Measurements from ENCODE around the gene GPM6B. TPM values are rescaled to one million over a fixed set of nuclear protein-coding genes. Genes with fewer than 3 reads are reported as not detected.
"Not testable (repeated sequence)": the region's sequence is repeated elsewhere in the genome, so short reads cannot be mapped to it uniquely, and the experiment has no call there.

Gene GPM6B
- total and polyA plus RNA-seq, 2 donors = 1.7 to 2.3 TPM

DNA sequence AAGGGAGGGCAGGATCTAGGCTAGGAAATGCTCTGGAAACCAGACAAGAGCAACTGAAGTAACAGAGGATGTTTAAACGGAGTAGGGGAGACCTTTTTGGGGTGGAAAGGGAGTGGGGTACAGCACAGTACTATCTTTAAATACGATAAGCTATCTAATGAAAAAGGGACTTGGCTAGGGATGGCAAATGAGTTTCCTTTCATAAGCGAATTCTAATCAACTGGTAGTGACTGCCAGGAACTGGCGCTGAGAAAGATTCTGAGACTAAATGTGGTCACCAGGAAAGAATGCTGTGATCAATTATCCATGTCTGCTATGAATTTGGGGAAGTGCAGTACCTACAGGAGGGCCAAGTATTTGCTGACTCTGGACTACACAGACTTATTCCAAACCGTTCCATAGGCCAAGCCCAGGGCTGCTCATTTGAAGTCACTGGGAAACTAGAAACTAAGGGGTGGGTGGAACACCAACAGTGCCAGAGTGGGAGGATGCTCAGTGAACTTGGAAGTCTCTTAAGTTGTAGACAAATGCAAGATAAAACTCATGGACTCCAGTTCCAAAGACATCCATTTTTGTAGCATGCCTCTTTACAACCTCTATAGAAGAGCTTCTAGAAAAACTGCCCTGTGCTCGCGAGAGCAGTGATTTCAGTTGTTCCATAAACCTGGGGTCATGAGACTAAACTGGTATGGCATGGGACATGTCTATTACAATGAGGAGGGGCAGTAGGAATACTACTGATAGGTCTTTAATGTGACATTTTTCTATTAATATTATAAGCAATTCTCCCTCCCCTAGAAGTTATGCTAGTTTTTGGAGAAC is 84.4 kb downstream of the GPM6B start:
- WGBS = 96% methylated on average over 7 of the region's 7 CpGs

DNA sequence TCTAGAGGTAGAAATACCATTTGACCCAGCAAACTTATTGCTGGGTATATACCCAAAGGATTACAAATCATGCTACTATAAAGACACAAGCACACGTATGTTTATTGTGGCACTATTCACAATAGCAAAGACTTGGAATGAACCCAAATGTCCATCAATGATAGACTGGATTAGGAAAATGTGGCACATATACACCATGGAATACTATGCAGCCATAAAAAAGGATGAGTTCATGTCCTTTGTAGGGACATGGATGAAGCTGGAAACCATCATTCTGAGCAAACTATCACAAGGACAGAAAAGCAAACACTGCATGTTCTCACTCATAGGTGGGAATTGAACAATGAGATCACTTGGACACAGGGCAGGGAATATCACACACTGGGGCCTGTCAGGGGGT is 86.4 kb downstream of the GPM6B start:
- 100% methylated on average over 1 of the region's 1 CpG for WGBS
- peaks cover 0 to 10% of the 10 kb centered on the region in 2 donors for H3K27me3 ChIP-seq (ENCODE audit: control insufficient read depth in 2 of 2, insufficient read depth in 1 of 2, low read length in 1 of 2)
- H3K36me3 ChIP-seq (ENCODE audit: control insufficient read depth in 2 of 2, insufficient read depth in 2 of 2, low read length in 1 of 2); H3K4me1 ChIP-seq (ENCODE audit: control insufficient read depth in 2 of 2, insufficient read depth in 2 of 2, low read length in 2 of 2); H3K4me3 ChIP-seq (ENCODE audit: low read length in 2 of 2); DNase-seq (ENCODE audit: low read depth in 6 of 9, low spot score in 9 of 9); H3K9me3 ChIP-seq (ENCODE audit: control insufficient read depth in 2 of 2, insufficient read depth in 1 of 2, low read length in 1 of 2); H3K27ac ChIP-seq (ENCODE audit: low read depth in 1 of 2, low read length in 1 of 2): not testable (repeated sequence)

More for the DNA sequence above, 84.4 kb downstream of the GPM6B start:
- DNase-seq (ENCODE audit: low read depth in 6 of 9, low spot score in 9 of 9) = no peak
- Histone ChIP-seq H3K4me3 (ENCODE audit: low read length in 2 of 2) (no peak overlapping the region), H3K27ac (ENCODE audit: low read depth in 1 of 2, low read length in 1 of 2) (no peak overlapping the region), H3K9me3 (ENCODE audit: control insufficient read depth in 2 of 2, insufficient read depth in 1 of 2, low read length in 1 of 2) (no peaks in the 10 kb centered on the region), H3K4me1 (ENCODE audit: control insufficient read depth in 2 of 2, insufficient read depth in 2 of 2, low read length in 2 of 2) (peaks cover 0 to 4% of the 10 kb centered on the region in 2 donors), H3K36me3 (ENCODE audit: control insufficient read depth in 2 of 2, insufficient read depth in 2 of 2, low read length in 1 of 2) (peaks cover 0 to 2% of the 10 kb centered on the region in 2 donors), H3K27me3 (ENCODE audit: control insufficient read depth in 2 of 2, insufficient read depth in 1 of 2, low read length in 1 of 2) (peaks cover 0 to 10% of the 10 kb centered on the region in 2 donors)

DNA sequence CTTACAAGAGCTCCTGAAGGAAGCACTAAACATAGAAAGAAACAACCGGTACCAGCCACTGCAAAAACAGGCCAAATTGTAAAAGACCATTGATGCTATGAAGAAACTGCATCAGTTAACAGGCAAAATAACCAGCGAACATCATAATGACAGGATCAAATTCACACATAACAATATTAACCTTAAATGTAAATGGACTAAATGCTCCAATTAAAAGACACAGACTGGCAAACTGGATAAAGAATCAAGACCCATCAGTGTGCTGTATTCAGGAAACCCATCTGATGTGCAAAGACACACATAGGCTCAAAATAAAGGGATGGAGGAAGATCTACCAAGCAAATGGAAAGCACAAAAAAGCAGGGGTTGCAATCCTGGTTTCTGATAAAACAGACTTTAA is 90.3 kb downstream of the GPM6B start:
- H3K27me3 ChIP-seq (ENCODE audit: control insufficient read depth in 2 of 2, insufficient read depth in 1 of 2, low read length in 1 of 2); DNase-seq (ENCODE audit: low read depth in 6 of 9, low spot score in 9 of 9); H3K9me3 ChIP-seq (ENCODE audit: control insufficient read depth in 2 of 2, insufficient read depth in 1 of 2, low read length in 1 of 2); H3K4me1 ChIP-seq (ENCODE audit: control insufficient read depth in 2 of 2, insufficient read depth in 2 of 2, low read length in 2 of 2); H3K36me3 ChIP-seq (ENCODE audit: control insufficient read depth in 2 of 2, insufficient read depth in 2 of 2, low read length in 1 of 2); H3K27ac ChIP-seq (ENCODE audit: low read depth in 1 of 2, low read length in 1 of 2); H3K4me3 ChIP-seq (ENCODE audit: low read length in 2 of 2): not testable (repeated sequence)
- 95% methylated on average over 2 of the region's 2 CpGs for WGBS

DNA sequence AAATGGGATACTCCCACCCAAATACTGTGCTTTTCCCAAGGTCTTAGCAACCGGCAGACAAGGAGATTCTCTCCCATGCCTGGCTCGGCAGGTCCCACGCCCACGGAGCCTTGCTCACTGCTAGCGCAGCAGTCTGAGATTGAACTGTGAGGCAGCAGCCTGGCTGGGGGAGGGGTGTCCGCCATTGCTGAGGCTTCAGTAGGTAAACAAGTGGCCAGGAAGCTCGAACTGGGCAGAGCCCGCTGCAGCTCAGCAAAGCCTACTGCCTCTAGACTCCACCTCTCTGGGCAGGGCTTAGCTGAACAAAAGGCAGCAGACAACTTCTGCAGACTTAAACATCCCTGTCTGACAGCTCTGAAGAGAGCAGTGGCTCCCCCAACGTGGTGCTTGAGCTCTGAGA is 92.0 kb downstream of the GPM6B start:
- not testable (repeated sequence) for DNase-seq (ENCODE audit: low read depth in 6 of 9, low spot score in 9 of 9); H3K27ac ChIP-seq (ENCODE audit: low read depth in 1 of 2, low read length in 1 of 2); H3K9me3 ChIP-seq (ENCODE audit: control insufficient read depth in 2 of 2, insufficient read depth in 1 of 2, low read length in 1 of 2); H3K36me3 ChIP-seq (ENCODE audit: control insufficient read depth in 2 of 2, insufficient read depth in 2 of 2, low read length in 1 of 2); H3K4me3 ChIP-seq (ENCODE audit: low read length in 2 of 2); H3K27me3 ChIP-seq (ENCODE audit: control insufficient read depth in 2 of 2, insufficient read depth in 1 of 2, low read length in 1 of 2); H3K4me1 ChIP-seq (ENCODE audit: control insufficient read depth in 2 of 2, insufficient read depth in 2 of 2, low read length in 2 of 2)
- 92% methylated on average over 9 of the region's 9 CpGs for WGBS

DNA sequence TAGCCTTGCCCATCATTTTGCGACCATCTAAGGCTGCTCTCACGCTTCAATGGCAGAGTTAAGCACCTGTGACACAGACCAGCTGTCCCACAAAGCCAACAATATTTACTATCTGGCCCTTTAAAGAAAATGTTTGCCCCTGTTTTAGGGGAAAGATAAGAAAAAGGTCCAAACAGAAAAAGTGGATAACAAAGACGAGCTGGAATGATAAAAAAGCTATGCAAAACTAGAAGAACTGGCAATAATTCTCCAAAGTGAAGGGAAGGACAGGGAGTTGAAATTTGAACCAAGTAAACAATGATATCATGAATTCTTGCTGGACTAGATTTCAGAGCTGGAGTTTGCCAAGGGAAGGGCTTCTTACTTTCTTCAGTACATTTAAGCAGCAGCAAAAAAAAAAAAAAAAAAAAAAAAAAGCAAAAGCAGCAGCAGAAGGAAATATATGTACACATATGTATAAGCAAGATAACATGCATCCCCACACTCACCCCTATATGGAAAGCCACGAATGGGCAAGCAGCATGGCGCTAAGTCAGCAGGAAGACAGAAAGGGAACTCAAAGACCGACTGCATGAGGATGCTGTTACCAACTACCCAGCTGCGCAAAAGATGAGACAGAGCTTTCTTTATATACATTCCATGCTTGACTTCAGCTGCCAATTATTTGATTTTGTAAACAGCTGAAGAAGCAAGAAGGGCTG is 94.9 kb downstream of the GPM6B start:
- Histone ChIP-seq H3K4me3 (ENCODE audit: low read length in 2 of 2) (no peak overlapping the region), H3K9me3 (ENCODE audit: control insufficient read depth in 2 of 2, insufficient read depth in 1 of 2, low read length in 1 of 2) (no peaks in the 10 kb centered on the region), H3K27me3 (ENCODE audit: control insufficient read depth in 2 of 2, insufficient read depth in 1 of 2, low read length in 1 of 2) (no peaks in the 10 kb centered on the region), H3K4me1 (ENCODE audit: control insufficient read depth in 2 of 2, insufficient read depth in 2 of 2, low read length in 2 of 2) (no peaks in the 10 kb centered on the region), H3K36me3 (ENCODE audit: control insufficient read depth in 2 of 2, insufficient read depth in 2 of 2, low read length in 1 of 2) (peaks cover 8 to 19% of the 10 kb centered on the region in 2 donors), H3K27ac (ENCODE audit: low read depth in 1 of 2, low read length in 1 of 2) (peak overlapping the region; percentile 32 to 42)
- DNase-seq (ENCODE audit: low read depth in 6 of 9, low spot score in 9 of 9) = no peak
- WGBS = 55% methylated on average over 7 of the region's 7 CpGs

DNA sequence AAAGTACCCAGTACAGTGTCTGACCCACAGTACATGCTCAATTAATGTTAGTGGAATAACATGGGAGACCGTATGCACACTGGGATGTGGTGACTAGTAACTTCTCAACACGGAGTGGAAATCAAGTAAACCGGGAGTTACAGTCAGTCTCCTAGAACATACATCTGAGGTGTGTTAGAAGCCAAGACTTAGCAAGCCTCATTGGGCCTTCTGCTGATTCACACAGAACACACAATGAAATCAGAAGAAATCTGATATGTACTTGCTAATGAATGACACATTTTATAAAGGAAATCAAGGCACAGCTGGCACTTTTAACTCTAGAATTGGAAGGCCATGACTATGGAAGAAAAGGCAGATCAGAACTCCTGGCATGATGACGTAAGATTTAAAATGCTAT is 95.5 kb downstream of the GPM6B start:
- WGBS = 94% methylated on average over 4 of the region's 4 CpGs
- Histone ChIP-seq H3K36me3 (ENCODE audit: control insufficient read depth in 2 of 2, insufficient read depth in 2 of 2, low read length in 1 of 2) (peaks cover 8 to 22% of the 10 kb centered on the region in 2 donors), H3K27ac (ENCODE audit: low read depth in 1 of 2, low read length in 1 of 2) (no peak overlapping the region), H3K9me3 (ENCODE audit: control insufficient read depth in 2 of 2, insufficient read depth in 1 of 2, low read length in 1 of 2) (no peaks in the 10 kb centered on the region), H3K4me3 (ENCODE audit: low read length in 2 of 2) (no peak overlapping the region), H3K27me3 (ENCODE audit: control insufficient read depth in 2 of 2, insufficient read depth in 1 of 2, low read length in 1 of 2) (no peaks in the 10 kb centered on the region), H3K4me1 (ENCODE audit: control insufficient read depth in 2 of 2, insufficient read depth in 2 of 2, low read length in 2 of 2) (no peaks in the 10 kb centered on the region)
- no peak for DNase-seq (ENCODE audit: low read depth in 6 of 9, low spot score in 9 of 9)

Other genes starting within 250 kb of the GPM6B start
- 2.4 TPM for gene EGFL6, start 247.5 kb downstream of the GPM6B start, total RNA-seq
- 0.73 TPM for gene EGFL6, start 247.5 kb downstream of the GPM6B start, polyA plus RNA-seq
- 9.2 TPM for gene TCEANC, start 164.0 kb downstream of the GPM6B start, total RNA-seq
- gene TCEANC, start 164.0 kb downstream of the GPM6B start, polyA plus RNA-seq = 6.9 TPM
- 23.7 TPM for gene RAB9A, start 128.0 kb downstream of the GPM6B start, total RNA-seq
- 33.4 TPM for gene RAB9A, start 128.0 kb downstream of the GPM6B start, polyA plus RNA-seq
- 21.0 TPM for gene TRAPPC2, start 82.5 kb downstream of the GPM6B start, total RNA-seq
- 15.2 TPM for gene TRAPPC2, start 82.5 kb downstream of the GPM6B start, polyA plus RNA-seq
- 30.3 TPM for gene OFD1, start 82.3 kb downstream of the GPM6B start, total RNA-seq
- gene OFD1, start 82.3 kb downstream of the GPM6B start, polyA plus RNA-seq = 137 TPM
- gene GEMIN8, start 212.8 kb upstream of the GPM6B start, total RNA-seq = 12.8 TPM
- gene GEMIN8, start 212.8 kb upstream of the GPM6B start, polyA plus RNA-seq = 20.7 TPM